ENCODE measurements around the gene PRPF6. TPM values are rescaled to one million over a fixed set of nuclear protein-coding genes. Genes with fewer than 3 reads are reported as not detected.

PRPF6 gene
- total and polyA plus RNA-seq, 9 donors: 46.5 to 84.9 (median 69.7) TPM

- H3K27me3 ChIP-seq: no peaks in the 10 kb centered on the region
- no peaks in the 10 kb centered on the region for H3K9me3 ChIP-seq
- H3K4me1 ChIP-seq (ENCODE audit: insufficient read depth): no peaks in the 10 kb centered on the region
- DNase-seq: no peak
- intact Hi-C loops (cut with DNase I): no loop called here
- no peak for TF ChIP-seq POLR2A (IDR thresholded peaks at IDR 0.05)
- TF ChIP-seq CTCF (IDR thresholded peaks at IDR 0.05): no peak
- no peak for TF ChIP-seq EP300 (IDR thresholded peaks at IDR 0.05)
- WGBS, 3 donors: 79 to 88% (median 83%) methylated on average over 2 of the region's 2 CpGs
- no peak overlapping the region for H3K4me3 ChIP-seq
- H3K27ac ChIP-seq: no peak overlapping the region
- H3K36me3 ChIP-seq: no peaks in the 10 kb centered on the region
Measured at GRCh38 chr20:64015635-64016034, 34.7 kb downstream of the PRPF6 start.

- no peak for TF ChIP-seq CTCF (IDR thresholded peaks at IDR 0.05)
- TF ChIP-seq EP300 (IDR thresholded peaks at IDR 0.05): no peak
- TF ChIP-seq POLR2A (IDR thresholded peaks at IDR 0.05): no peak
- Histone ChIP-seq H3K36me3 (no peaks in the 10 kb centered on the region), H3K4me3 (no peak overlapping the region), H3K4me1 (ENCODE audit: insufficient read depth) (no peaks in the 10 kb centered on the region), H3K27ac (no peak overlapping the region), H3K9me3 (no peaks in the 10 kb centered on the region), H3K27me3 (no peaks in the 10 kb centered on the region)
- intact Hi-C loops (cut with DNase I): no loop called here
- no peak for DNase-seq
- 91 to 92% (median 92%) methylated on average over 36 of the region's 36 CpGs for WGBS, 3 donors
Measured at GRCh38 chr20:64021124-64021975, 40.4 kb downstream of the PRPF6 start.

- DNase-seq: no peak
- Histone ChIP-seq H3K27ac (no peak overlapping the region), H3K4me3 (no peak overlapping the region), H3K36me3 (no peaks in the 10 kb centered on the region), H3K4me1 (ENCODE audit: insufficient read depth) (no peaks in the 10 kb centered on the region), H3K27me3 (no peaks in the 10 kb centered on the region), H3K9me3 (no peaks in the 10 kb centered on the region)
- intact Hi-C loops (cut with DNase I): no loop called here
- TF ChIP-seq CTCF (IDR thresholded peaks at IDR 0.05) (no peak), POLR2A (IDR thresholded peaks at IDR 0.05) (no peak), EP300 (IDR thresholded peaks at IDR 0.05) (no peak)
- WGBS, 3 donors: 93 to 97% (median 96%) methylated on average over 17 of the region's 17 CpGs
Measured at GRCh38 chr20:64022671-64023360, 41.9 kb downstream of the PRPF6 start.

- no peaks in the 10 kb centered on the region for H3K9me3 ChIP-seq
- H3K27me3 ChIP-seq: no peaks in the 10 kb centered on the region
- H3K4me1 ChIP-seq (ENCODE audit: insufficient read depth): no peaks in the 10 kb centered on the region
- H3K27ac ChIP-seq: no peak overlapping the region
- DNase-seq: no peak
- H3K36me3 ChIP-seq: no peaks in the 10 kb centered on the region
- TF ChIP-seq CTCF (IDR thresholded peaks at IDR 0.05): no peak
- TF ChIP-seq POLR2A (IDR thresholded peaks at IDR 0.05): no peak
- no peak for TF ChIP-seq EP300 (IDR thresholded peaks at IDR 0.05)
- 74 to 83% (median 76%) methylated on average over 15 of the region's 15 CpGs for WGBS, 3 donors
- H3K4me3 ChIP-seq: no peak overlapping the region
- intact Hi-C loops (cut with DNase I): no loop called here
Measured at GRCh38 chr20:64023361-64024140, 42.6 kb downstream of the PRPF6 start.
